ENCODE measurements around the gene TBC1D7.
A peak's percentile ranks its signal among the peaks of the same experiment; 100 is the strongest.

The TBC1D7 gene

DNA sequence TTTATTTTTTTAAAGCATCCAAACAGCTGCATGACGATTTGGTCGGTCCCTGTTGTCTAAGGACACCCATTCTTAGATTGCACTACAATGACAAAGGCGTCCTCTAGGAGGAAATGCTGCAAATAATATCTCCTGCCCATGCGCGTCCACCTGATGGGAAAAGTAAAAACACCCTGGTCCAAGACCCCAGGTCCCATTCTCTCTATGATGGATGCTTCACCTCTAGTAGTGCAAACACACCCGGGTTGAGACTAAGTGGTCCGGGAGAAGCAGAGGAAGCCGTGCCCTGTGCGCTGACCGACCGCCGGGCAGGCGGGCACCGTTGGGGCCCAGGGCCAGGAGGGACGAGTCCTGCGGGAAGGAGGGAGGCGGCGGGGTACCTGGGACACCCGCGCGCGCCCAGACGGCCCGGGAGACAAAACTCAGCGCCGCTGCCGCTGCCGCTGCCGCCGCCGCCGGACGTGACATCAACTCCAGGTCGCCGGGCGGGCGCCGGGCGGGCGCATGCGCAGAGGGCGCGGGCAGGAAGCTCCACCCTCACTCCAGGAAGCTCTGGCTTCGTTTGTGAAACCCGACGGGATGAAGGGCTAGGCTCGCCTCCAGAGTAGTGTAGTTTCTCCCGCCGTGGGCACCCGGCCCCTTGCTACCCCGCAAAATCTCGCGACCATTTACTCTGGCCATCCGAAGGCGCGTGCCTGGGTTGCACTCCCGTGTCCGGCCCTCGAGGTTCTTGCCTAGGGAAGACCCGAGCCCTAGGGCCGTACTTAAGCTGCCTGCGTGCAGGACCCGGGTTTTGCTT is at the start of gene TBC1D7:
TSS of gene TBC1D7 (minus strand) at position 462 of the 799 bp plus-strand sequence. CDS start 1,639 bp downstream, outside the sequence.
- DNase-seq (ENCODE audit: low read depth in 2 of 2) = peak; percentile 87 to 90

DNA sequence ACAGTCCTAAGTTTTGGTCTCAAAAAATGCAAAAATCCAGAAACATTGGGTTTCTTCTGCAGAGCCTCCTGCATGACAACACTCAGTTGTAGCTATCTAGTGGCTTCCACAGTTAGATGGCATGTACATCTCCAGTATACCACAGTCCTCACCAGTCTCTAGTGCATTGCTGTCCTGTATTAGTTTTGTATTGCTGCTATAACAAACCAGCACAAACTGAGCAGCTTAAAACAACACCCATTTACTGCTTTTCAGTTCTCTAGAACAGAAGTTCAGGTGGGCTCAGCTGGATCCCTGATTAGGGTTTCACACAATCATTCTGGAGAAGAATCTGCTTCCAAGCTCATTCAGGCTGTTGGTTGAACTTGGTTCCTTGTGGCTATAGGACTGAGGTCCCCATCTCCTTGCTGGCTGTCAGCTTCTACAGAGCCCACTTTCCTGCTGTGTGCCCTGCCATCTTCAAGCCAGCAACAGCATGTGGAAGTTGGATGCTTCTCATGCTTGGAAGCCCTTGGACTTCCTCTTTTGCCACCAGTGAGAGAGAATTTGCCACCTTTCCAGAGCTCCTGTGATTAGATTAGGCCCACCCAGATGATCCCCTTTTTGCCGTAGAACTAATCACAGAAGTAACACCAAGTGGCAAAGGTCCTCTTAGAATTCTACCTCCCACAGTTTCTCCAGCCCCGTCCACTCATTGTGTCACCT is 48.9 kb upstream of the TBC1D7 start:
- DNase-seq (ENCODE audit: low read depth in 2 of 2) = no peak

DNA sequence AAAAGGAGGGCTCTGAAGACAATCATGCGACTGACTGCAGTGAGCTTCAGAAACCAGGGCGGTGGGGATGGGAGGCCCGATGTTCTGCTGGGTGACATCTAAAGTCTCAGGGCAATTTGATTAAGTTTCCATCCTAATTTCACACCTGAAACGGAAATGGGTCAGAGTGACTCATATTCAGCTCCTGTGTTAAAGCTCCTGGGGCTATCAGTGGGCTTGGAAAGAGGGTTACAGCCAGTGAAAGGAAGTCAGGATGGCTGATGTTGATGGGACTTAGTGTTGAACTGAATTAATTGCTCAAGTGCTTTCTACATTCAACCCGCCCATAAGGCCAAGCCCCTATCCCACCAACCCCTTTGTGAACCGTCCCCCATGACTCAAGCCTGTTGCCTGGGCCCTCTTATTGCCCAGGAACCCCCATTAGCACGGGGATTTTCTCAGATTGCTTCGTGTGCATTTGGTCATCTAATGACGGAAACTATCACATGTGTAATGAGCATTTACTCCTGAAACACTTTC is 47.1 kb upstream of the TBC1D7 start:
- peak; percentile 33 to 41 for DNase-seq (ENCODE audit: low read depth in 2 of 2)

DNA sequence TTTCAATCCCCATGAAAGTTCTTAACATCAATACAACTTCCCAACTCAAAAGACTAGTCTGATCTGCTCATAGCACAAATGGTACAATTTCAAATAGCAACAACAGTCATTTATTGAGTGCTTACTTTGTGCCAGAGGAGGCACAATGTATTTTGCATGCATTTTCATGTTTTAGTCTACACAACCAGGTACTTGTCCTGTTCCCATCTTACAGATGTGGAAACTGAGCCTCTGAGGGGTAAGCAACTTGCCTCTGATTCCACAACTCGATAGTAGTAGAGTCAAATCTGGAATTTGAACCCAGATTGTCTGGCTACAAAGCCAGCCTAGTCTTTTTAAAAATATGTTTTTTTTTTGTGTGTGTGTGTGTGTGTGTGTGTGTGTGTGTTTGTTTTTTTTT is 45.6 kb upstream of the TBC1D7 start:
- no peak for DNase-seq (ENCODE audit: low read depth in 2 of 2)

DNA sequence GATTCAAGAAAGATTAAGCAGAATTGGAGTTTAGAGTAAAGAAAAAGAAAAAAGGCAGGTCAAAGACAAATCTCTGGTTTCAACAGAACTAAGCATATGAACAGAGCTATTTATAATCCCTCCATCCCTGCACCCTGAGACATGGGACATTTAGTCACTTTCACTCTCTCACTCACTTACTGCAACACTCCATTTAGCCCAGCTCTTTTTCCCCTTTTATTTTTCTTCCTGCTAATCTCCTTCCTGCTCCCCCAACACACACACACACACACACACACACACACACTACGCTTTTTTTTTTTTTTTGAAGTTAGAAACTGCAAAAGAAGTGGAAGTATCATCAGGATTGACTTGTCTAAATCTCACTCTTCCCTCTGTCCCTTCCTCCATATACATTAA is 45.1 kb upstream of the TBC1D7 start:
- DNase-seq (ENCODE audit: low read depth in 2 of 2) = no peak

DNA sequence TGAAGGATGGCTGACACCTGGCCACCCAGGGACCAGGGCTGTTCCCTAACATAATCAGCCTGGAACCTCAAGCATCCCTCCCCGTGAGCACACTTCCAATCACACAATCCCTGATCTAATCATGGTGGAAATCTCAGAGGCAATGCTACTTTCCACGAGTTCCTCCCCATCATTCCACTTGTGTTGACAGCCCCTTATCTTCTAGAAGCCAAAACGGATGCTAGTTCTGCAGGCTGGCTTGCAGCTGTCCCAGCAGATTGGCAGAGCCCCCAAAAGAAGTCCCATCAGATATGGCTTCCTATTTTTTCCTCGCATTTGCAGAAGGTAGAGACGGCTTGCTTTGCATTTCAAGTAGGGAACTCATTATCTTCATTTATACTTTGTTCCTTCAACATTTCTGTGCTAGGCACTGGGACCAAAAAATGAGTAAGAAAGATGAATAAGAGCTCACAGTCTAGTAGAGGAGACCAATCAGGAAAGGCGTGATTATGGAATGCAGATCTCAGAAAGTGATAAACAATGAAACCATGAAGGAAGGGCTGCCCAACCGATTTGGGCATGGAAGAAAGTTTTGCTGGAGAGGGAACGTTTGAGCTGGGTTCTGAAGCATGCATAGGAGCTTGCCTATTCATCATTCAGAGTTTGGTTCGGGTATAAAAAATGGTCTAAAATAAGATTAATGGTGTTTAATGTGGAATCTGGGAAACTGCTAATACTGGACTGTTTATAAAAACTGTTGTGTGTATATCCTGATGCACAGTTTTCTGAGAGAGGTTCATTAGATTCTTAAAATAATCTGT is 44.6 kb upstream of the TBC1D7 start:
- no peak for DNase-seq (ENCODE audit: low read depth in 2 of 2)

DNA sequence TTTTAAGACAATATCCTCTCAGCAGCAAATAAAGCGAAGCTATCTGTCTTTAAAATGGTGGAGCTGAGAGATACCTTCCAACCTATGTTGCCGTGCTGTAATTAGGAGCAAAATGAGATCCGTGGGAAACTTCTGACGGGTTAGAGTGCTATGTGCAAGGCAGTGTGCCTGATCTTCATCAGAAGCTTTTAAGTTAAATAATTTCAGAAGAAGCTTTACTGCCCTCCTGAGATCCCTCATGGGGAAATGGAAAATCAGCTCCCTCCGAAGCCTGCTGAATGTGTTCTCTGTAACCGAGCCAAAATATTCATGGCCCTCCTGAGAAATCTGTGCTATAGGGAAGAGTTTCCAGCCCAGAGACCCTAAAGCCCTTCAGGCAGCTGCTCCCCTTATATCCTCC is 43.7 kb upstream of the TBC1D7 start:
- no peak for DNase-seq (ENCODE audit: low read depth in 2 of 2)

DNA sequence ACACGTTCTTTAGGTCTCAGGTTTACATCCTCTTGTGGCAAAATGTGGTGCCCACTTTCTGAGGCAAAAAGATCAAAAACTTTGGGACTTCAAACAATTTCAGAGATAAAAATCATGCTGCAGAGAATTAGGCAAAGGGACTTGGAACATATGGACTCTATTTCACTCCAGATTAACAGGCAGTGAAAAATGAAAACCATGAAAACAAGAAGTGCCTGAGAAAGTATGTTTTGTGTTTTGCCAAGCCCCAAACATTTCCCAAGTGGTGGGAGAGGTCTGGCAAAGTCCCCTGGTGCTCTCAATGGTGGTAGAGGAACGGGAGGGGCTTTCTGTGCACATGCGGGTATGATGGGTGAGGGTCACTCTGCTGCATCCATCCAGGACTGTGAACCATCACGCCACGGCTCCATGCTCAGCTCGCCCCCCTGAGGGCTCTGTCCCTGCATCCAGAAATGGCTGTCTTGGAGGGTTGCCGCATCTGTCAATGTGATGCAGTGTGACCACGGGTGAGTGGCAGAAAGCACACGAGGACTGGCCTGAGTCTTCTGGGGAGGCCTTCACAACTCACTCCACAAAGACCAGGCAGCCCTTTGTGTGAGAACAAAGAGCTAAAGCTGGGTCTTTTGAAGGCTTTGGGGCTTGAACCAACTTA is 43.2 kb upstream of the TBC1D7 start:
- DNase-seq (ENCODE audit: low read depth in 2 of 2) = no peak

DNA sequence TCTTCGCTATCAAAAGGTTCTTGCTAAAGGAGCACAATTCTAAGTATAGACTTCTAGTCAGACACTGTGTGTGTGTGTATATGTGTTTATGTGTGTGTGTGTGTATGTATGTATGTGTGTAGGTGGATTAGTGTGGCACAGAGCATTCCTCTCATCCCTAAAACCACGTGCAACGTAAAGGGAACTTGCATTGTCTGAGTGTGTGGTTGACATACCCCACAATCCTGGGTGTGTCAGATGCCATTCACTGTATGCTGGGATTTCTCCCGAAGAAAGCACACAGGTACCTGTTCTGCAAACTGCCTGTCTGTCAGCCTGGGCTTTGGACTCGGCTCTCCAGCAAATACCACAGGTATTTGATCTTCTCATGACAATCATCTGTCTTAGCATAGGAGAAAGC is 42.3 kb upstream of the TBC1D7 start:
- DNase-seq (ENCODE audit: low read depth in 2 of 2) = no peak

DNA sequence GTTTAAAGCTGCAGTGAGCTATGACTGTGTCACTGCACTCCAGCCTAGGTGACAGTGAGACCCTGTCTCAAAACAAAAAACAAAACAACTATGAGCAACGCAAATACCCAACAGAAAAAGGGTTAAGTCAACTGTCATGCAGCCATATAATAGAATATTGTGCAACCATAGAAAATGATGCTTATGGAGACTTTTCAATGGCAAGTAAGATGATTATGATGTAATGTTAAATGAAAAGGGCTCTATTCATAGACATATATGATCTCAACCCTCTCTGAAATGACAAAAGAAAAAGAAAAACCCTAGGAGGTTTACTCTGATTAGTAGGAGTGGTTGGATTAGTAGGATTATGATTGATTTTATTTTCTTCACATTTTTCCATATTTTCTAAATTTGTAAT is 41.3 kb upstream of the TBC1D7 start:
- DNase-seq (ENCODE audit: low read depth in 2 of 2) = no peak

DNA sequence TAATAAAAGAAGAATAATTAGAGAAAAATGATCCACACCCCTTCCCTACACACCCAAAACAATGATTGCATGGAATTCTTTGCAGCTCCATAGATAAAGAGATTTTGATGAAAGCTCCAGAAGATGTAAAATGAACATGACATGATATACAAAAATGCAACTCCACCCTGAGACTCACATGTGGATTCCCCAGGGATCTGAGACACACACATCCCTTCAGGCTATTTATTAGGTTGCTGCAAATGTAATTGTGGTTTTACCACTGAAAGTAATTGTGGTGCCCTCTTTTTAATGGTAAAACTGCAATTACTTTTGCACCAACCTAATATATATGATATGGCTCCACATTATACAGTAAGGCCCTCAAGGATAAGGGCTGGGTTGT is 40.4 kb upstream of the TBC1D7 start:
- DNase-seq (ENCODE audit: low read depth in 2 of 2) = no peak

DNA sequence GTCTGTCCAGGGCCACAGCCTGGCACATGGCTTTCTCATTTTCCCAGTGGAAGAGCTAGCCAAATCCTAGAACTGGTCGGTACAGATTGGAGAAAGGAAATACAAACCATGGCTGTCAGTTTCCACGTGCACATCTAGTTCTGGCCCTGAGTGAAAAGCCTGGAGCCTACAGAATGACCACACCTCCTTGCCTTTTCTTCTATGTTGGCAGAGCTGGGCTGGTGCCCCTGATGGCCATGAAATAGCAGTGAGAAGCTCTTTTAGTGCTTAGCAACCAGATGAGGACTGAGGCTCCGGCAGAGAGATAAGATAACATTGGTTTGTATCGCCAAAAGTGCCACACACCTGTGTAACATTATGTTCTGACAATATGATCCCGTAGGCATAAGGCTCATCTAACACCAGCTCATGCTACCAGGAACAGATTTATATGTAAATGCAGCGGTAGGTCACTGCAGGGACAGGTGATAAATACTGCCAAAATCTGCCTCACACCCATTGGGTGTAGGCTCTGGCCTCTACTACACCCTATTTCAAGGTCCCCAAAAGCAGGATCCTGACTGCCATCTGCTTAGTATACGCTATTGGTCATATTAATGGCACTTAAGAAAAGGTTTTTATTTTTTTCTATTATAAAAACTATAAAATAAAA is 39.9 kb upstream of the TBC1D7 start:
- no peak for DNase-seq (ENCODE audit: low read depth in 2 of 2)

DNA sequence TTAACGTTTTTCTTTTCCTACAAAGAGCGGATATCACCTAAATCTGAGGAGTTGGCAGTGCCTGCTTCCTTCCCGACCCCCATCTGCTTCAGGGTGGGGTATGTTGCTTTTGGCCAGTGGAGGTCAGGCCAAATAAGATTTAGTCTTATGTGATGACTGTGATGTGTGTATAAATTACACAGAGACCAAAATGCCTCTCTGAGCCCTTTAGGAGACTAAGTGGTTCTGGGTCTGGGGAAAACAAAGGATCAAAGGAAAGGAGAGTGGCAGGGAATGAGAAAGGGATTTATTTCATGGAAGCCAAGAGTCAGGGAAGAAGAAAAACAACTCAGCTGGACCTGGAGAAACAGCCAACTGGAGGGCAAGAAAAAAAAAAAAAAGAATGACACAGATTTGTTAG is 39.1 kb upstream of the TBC1D7 start:
- DNase-seq (ENCODE audit: low read depth in 2 of 2) = no peak

DNA sequence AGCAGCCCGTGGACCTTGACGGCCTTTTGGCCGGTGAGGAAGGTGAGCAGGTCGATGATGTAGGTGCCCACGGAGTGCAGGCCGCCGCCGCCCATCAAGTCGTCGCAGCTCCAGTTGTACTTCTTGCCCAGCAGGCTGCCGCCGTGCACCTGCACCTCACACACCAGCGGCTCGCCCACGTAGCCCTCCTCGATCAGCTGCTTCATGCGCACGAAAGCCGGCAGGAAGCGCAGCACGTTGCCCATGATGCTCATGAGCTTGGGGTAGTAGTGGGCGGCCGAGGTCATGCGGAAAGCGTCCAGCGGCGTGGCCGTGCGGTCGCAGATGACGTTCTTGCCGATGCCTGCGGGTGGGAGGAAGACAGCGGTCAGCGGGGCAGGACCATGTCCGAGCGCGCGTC is 37.0 kb upstream of the TBC1D7 start:
- DNase-seq (ENCODE audit: low read depth in 2 of 2) = no peak

DNA sequence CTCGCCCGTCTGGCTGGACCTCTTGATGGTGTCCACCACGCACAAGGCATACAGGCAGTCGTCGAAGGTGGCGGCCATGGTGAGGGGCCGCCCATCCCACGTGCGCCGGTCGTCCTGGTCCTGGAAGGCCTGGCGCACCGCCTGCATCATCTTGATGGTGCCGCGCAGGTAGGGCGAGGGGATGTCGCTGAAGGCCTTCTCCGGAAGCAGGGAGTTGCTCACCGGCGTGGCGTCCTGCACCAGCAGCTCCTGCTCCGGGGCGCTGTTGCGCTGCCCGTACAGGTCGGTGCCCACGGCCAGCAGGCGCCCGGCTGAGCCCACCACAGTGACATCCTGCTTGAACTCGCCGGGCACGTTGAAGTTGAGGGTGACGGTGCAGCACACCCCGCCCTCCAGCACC is 36.5 kb upstream of the TBC1D7 start:
- DNase-seq (ENCODE audit: low read depth in 2 of 2) = no peak

DNA sequence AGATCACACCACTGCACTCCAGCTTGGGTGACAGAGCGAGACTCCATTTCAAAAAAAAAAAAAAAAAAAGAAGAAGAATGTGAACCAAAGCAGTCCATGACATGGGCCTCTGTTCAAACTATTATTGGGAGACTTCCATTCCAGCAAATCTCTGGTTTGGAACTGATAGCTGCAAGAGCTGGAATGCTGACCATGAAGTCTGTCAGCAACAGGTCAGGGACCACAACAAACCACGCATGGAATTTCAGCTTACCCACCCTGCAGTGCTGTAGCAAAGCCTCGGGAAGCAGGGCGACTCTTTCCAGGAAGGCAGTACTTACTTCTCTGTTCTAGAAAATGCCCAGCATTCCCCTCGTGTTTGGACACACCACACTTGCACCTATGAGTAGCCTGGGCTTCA is 34.1 kb upstream of the TBC1D7 start:
- no peak for DNase-seq (ENCODE audit: low read depth in 2 of 2)

DNA sequence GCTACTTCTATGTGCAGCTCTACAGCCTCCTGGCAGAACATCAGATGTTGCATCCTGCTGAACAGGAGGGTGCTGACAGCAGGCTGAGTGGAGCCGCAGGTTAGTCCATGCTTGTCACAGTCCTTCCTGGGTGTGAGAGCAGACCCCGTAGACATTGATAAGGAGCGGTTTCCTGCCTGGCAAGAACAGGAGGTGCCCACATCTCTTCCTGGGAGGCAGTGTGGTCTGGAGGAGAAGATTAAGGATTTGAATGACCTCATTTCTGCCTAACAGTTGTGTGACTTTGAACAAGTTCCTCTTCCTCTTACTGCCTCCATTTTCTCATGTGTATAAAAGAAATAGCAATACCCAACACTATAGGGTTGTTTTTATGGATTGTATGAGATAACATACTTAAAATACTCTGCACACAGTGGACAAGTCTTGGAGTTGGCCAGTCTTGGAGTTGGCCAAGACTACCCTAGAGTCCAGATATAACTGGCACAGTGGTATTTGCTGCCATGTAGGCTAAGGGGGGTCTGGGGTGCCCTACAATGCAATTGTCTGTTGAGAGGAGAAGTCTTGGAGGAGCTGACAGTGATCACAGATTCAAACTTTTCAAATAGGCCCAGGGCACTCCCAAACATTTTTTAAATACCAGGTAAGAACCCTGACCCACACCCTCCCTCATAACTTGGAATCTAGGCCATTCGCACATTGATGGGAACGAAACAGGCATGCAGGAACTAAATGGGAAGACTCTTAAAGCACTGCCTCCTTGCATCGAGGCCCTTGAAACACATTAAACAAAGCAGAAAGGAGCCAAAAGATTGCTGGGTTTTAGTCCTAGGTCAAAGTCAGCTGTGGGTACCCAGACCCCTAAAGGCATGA is 32.6 kb upstream of the TBC1D7 start:
- DNase-seq (ENCODE audit: low read depth in 2 of 2) = no peak

DNA sequence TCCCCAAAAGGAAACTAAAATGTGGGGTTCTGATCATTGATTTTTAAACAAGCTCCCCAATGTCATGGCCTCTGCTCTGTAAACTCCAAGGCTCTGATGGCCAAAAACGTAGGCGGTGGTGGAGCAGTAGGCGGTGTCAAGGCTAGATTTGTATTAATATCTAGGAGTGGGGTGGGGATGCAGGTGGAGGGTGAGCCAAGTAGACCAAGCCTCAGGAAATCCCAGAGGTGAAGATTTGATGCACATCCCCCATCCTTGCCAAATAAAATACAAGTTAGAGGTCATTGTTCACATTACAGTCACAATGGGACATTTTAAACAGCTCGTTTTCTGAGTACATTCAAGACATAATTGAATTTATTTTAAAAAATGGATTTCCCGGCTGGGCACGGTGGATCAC is 30.9 kb upstream of the TBC1D7 start:
- DNase-seq (ENCODE audit: low read depth in 2 of 2) = no peak

DNA sequence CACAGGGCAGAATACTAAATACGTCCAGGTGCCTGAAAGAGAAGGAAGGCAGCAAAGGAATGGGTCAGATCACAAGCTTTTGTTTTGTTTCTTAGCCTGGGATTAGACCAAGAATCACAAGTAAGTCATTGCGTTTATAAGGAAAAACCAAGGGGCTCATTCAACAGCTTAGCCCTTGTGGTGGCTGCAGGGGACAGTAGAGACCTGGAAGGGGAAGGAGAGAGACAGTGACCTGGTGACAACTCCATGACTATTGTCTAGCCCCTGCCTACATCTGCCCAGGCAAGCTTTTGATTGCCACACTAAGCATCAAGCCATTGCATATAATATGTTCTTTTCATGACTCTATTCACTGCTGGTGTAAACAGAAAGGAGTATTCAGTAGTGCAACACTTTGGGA is 30.2 kb upstream of the TBC1D7 start:
- DNase-seq (ENCODE audit: low read depth in 2 of 2) = no peak

DNA sequence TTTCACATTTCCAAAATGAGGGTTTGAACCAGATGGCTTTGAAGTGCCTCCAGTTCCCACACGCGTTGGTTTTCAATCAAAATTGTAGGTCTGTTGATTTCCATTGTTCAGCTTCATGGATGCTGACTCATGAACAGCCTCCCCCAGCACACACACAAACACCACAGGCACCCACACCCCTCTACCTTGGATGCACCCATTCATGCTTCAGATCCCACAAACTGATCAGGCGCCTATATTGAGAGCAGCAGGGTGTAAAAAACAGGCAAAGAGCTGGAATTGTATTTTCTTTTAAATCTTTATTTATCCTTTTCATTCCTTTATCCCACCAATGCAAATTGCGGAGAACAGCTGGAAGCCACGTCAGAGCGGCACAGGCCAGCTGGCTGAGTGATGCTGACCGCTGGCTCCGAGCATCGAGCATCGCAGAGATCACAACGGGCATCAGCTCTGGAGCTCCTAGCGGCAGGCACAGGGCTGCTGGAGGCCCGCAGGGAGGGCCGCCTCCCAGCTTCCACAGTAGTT is 29.3 kb upstream of the TBC1D7 start:
- no peak for DNase-seq (ENCODE audit: low read depth in 2 of 2)
